ENCODE data around the gene KCNE1.

DNA sequence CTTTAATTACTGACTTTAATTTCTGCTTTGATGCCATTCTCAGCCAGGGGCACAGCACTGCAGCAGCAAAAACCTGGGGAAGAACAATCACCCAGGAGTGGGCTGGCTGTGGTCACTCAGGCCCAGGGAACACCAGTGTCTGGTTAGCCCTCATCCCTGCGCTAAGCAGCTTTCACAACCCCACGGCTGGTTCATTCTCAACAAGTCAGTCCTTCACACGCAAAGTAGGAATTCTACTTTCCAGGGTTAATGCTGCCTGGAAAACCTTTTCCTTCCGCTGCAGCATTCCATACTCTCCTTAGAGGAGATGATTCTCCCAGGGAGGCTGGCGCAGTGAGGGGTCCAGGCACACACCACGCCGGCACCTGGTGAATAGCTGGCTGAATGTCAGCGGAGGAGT lies 24.3 kb upstream of the KCNE1 start:
- no peak for TF ChIP-seq ZBTB7A (IDR thresholded peaks at IDR 0.05; ENCODE audit: low read depth)
- TF ChIP-seq, protein P1, sequence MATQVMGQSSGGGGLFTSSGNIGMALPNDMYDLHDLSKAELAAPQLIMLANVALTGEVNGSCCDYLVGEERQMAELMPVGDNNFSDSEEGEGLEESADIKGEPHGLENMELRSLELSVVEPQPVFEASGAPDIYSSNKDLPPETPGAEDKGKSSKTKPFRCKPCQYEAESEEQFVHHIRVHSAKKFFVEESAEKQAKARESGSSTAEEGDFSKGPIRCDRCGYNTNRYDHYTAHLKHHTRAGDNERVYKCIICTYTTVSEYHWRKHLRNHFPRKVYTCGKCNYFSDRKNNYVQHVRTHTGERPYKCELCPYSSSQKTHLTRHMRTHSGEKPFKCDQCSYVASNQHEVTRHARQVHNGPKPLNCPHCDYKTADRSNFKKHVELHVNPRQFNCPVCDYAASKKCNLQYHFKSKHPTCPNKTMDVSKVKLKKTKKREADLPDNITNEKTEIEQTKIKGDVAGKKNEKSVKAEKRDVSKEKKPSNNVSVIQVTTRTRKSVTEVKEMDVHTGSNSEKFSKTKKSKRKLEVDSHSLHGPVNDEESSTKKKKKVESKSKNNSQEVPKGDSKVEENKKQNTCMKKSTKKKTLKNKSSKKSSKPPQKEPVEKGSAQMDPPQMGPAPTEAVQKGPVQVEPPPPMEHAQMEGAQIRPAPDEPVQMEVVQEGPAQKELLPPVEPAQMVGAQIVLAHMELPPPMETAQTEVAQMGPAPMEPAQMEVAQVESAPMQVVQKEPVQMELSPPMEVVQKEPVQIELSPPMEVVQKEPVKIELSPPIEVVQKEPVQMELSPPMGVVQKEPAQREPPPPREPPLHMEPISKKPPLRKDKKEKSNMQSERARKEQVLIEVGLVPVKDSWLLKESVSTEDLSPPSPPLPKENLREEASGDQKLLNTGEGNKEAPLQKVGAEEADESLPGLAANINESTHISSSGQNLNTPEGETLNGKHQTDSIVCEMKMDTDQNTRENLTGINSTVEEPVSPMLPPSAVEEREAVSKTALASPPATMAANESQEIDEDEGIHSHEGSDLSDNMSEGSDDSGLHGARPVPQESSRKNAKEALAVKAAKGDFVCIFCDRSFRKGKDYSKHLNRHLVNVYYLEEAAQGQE (IDR thresholded peaks at IDR 0.05; ENCODE audit: low read depth), result no peak

All from Ishikawa (cell line).